ENCODE measurements around the gene MRTFA. TPM values are rescaled to one million over a fixed set of nuclear protein-coding genes. Genes with fewer than 3 reads are reported as not detected.

MRTFA gene
- total and polyA plus RNA-seq, 2 of the 13 experiments (the other 11 are each of a cell fraction or from before 2014, with no cell fraction given) = 2.4 to 8.2 TPM

DNA sequence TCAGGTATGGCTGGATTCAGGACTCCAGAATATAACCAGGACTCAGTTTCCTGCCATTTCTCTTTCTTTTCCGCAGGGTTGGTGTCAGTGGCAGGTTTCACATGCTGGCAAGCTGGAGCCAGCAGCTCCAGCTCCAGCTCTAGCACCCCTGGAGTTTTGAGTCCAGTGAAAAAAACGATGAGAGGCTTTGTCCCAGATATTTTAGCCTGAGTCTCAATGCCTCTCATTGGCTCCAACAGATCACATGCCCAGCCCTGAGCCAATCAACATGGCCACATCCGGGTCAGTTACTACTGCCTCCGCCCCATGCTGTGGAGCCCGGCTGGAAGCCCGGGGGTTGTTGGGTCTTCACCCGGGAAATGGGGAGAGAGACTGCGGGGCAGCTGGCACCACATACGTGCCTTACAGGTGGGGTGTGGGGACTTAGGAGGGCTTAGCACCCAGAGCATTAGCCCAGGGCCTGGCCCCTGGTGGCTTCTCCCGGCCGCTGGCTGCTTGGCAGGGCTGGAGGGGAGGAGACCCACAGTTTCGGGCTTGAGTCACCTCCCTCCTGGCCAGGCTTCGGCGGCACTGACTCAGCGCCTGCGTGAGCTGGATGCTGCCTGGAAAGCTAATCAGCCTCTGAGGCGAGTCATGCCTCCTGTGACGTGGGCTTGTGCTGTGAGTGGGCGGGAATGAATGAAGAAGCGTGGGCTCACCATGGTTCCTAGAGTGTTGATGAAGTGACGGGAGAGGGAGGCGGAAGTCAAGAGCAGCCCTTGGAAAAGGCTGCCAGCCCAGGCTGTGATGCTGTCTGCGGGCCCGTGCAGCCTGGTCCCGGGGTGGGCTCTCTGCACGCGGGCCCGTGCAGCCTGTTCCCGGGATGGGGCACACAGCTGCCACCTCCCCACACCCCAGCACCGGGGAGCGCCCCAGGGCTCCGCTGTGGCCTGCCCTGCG, 15.3 kb upstream of the MRTFA start (continued):
- TF ChIP-seq SALL2 (CRISPR knock-in tag; IDR thresholded peaks at IDR 0.05) = peak; percentile 69; the same call in 1 of the 2 replicates
- TF ChIP-seq ZNF724P (CRISPR knock-in tag; IDR thresholded peaks at IDR 0.05; ENCODE audit: borderline replicate concordance) = peak; percentile 47
- TF ChIP-seq ZNF432 (CRISPR knock-in tag; IDR thresholded peaks at IDR 0.05; ENCODE audit: borderline replicate concordance) = no peak
- peak; percentile 70; the same call in 1 of the 2 replicates for TF ChIP-seq HDAC2 (CRISPR knock-in tag; IDR thresholded peaks at IDR 0.05)
- peak; percentile 70; the same call in 1 of the 2 replicates for TF ChIP-seq KAT7 (CRISPR knock-in tag; IDR thresholded peaks at IDR 0.05; ENCODE audit: borderline replicate concordance)
- no peak; the same call in 1 of the 2 replicates for TF ChIP-seq HOXA3 (CRISPR knock-in tag; IDR thresholded peaks at IDR 0.05)
- TF ChIP-seq ZNF780A (CRISPR knock-in tag; IDR thresholded peaks at IDR 0.05) = no peak; the same call in 1 of the 2 replicates
- peak; percentile 64; the same call in 1 of the 2 replicates for TF ChIP-seq ZFP36L2 (CRISPR knock-in tag; IDR thresholded peaks at IDR 0.05)
- TF ChIP-seq, protein P1, sequence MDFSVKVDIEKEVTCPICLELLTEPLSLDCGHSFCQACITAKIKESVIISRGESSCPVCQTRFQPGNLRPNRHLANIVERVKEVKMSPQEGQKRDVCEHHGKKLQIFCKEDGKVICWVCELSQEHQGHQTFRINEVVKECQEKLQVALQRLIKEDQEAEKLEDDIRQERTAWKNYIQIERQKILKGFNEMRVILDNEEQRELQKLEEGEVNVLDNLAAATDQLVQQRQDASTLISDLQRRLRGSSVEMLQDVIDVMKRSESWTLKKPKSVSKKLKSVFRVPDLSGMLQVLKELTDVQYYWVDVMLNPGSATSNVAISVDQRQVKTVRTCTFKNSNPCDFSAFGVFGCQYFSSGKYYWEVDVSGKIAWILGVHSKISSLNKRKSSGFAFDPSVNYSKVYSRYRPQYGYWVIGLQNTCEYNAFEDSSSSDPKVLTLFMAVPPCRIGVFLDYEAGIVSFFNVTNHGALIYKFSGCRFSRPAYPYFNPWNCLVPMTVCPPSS (IDR thresholded peaks at IDR 0.05) = no peak
- TF ChIP-seq, protein P2, sequence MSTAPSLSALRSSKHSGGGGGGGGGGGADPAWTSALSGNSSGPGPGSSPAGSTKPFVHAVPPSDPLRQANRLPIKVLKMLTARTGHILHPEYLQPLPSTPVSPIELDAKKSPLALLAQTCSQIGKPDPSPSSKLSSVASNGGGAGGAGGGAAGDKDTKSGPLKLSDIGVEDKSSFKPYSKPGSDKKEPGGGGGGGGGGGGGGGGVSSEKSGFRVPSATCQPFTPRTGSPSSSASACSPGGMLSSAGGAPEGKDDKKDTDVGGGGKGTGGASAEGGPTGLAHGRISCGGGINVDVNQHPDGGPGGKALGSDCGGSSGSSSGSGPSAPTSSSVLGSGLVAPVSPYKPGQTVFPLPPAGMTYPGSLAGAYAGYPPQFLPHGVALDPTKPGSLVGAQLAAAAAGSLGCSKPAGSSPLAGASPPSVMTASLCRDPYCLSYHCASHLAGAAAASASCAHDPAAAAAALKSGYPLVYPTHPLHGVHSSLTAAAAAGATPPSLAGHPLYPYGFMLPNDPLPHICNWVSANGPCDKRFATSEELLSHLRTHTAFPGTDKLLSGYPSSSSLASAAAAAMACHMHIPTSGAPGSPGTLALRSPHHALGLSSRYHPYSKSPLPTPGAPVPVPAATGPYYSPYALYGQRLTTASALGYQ (CRISPR knock-in tag; IDR thresholded peaks at IDR 0.05) = 0 out of 2 replicates have a peak, but pooled peaks have one; percentile 54
- peak; percentile 88 for TF ChIP-seq FOSL2 (CRISPR knock-in tag; IDR thresholded peaks at IDR 0.05)
- TF ChIP-seq, protein P3, sequence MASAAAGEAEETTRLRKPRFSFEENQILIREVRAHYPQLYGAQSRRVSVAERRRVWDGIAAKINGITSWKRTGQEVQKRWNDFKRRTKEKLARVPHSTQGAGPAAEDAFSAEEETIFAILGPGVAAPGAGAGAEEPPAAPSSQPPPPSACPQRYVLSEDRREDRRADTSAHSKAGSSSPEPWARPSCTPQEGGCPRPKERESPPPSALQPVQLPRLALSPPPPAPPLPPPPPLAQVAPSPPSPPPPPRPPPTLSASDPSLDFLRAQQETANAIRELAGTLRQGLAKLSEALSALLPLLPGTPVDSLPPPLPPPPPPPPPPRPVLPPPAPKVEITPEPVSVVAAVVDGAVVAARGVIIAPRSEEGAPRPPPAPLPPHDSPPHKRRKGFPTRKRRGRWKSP (CRISPR knock-in tag; IDR thresholded peaks at IDR 0.05) = 0 out of 2 replicates have a peak, but pooled peaks have one; percentile 75
- peak; percentile 26; the same call in 1 of the 2 replicates for TF ChIP-seq ZSCAN20 (CRISPR knock-in tag; IDR thresholded peaks at IDR 0.05; ENCODE audit: borderline replicate concordance)
- no peak for TF ChIP-seq ZNF816 (CRISPR knock-in tag; IDR thresholded peaks at IDR 0.05; ENCODE audit: borderline replicate concordance)
- 0 out of 2 replicates have a peak, but pooled peaks have one; percentile 59 for TF ChIP-seq ZNF101 (CRISPR knock-in tag; IDR thresholded peaks at IDR 0.05; ENCODE audit: borderline replicate concordance, low read depth)
- peak; percentile 92; the same call in 1 of the 2 replicates for TF ChIP-seq ZNF292 (CRISPR knock-in tag; IDR thresholded peaks at IDR 0.05; ENCODE audit: borderline replicate concordance, low read depth)
- TF ChIP-seq ZNF792 (CRISPR knock-in tag; IDR thresholded peaks at IDR 0.05) = 0 out of 2 replicates have a peak, but pooled peaks have one; percentile 47
- TF ChIP-seq MYC (CRISPR knock-in tag; IDR thresholded peaks at IDR 0.05; ENCODE audit: borderline replicate concordance) = peak; percentile 71; the same call in 1 of the 2 replicates
- no peak for TF ChIP-seq POLR2AphosphoS2 (IDR thresholded peaks at IDR 0.05; ENCODE audit: low read depth, low read length)
- TF ChIP-seq, protein P4, sequence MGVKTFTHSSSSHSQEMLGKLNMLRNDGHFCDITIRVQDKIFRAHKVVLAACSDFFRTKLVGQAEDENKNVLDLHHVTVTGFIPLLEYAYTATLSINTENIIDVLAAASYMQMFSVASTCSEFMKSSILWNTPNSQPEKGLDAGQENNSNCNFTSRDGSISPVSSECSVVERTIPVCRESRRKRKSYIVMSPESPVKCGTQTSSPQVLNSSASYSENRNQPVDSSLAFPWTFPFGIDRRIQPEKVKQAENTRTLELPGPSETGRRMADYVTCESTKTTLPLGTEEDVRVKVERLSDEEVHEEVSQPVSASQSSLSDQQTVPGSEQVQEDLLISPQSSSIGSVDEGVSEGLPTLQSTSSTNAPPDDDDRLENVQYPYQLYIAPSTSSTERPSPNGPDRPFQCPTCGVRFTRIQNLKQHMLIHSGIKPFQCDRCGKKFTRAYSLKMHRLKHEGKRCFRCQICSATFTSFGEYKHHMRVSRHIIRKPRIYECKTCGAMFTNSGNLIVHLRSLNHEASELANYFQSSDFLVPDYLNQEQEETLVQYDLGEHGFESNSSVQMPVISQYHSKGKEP (CRISPR knock-in tag; IDR thresholded peaks at IDR 0.05) = no peak
- TF ChIP-seq ZNF564 (CRISPR knock-in tag; IDR thresholded peaks at IDR 0.05) = peak; percentile 73; the same call in 1 of the 2 replicates

All from HepG2 (cell line).